ENCODE results near the gene PIBF1. TPM values are rescaled to one million over a fixed set of nuclear protein-coding genes. Genes with fewer than 3 reads are reported as not detected.

The PIBF1 gene
- total and polyA plus RNA-seq, 10 of the 15 experiments (the other 5 are each of a cell fraction or from before 2014, with no cell fraction given) = 6.4 to 24.5 (median 11.1) TPM

GRCh38 chr13:72751220-72751619 lies 30.7 kb upstream of the PIBF1 start:
- Histone ChIP-seq H3K4me3 (no peak overlapping the region), H3K27ac (ENCODE audit: control insufficient read depth, insufficient read depth) (no peak overlapping the region), H3K4me1 (ENCODE audit: control insufficient read depth, insufficient read depth, low read length) (no peaks in the 10 kb centered on the region), H3K27me3 (replicated peaks in 1 of 2; ENCODE audit: control insufficient read depth in 2 of 2, insufficient read depth in 2 of 2, low read length in 1 of 2) (no peaks in the 10 kb centered on the region), H3K36me3 (ENCODE audit: control insufficient read depth in 2 of 2, insufficient read depth in 2 of 2, low read length in 1 of 2) (peaks cover 7 to 49% of the 10 kb centered on the region in 2 experiments), H3K9ac (ENCODE audit: control insufficient read depth, insufficient read depth, low read length) (no peak overlapping the region), H3K9me3 (replicated peaks; ENCODE audit: control insufficient read depth, insufficient read depth, low read length) (no peaks in the 10 kb centered on the region; the same call in 2 of the 3 replicates), H2AFZ (ENCODE audit: control insufficient read depth, low read depth, low read length) (no peak overlapping the region), H3K79me2 (ENCODE audit: control insufficient read depth, insufficient read depth, low read length) (no peaks in the 10 kb centered on the region; the same call in 1 of the 2 replicates), H4K20me1 (ENCODE audit: control insufficient read depth, insufficient read depth) (no peaks in the 10 kb centered on the region), H3K4me2 (ENCODE audit: control insufficient read depth, insufficient read depth) (no peak overlapping the region)
- ATAC-seq = no peak
- in situ Hi-C loops (cut with MboI) (no loop called here), intact Hi-C loops (cut with micrococcal nuclease; ENCODE audit: unreplicated experiment) (no loop called here)
- ChIA-PET RAD21 (ENCODE audit: unreplicated experiment) (no interaction called here), POLR2A (no interaction called here), SMC1A (ENCODE audit: uncharacterized antibody, unreplicated experiment) (interaction anchor here (0.7 to 1.6 kb wide), 2 partner anchors 12 to 15 kb away, joined by 3 to 4 read pairs; no protein-coding TSS in a partner anchor), CTCF (interaction anchor here (1.5 kb wide), 1 partner anchor 11 kb away, joined by 3 read pairs; no protein-coding TSS in a partner anchor)
- BruUV-seq (replicated peaks) = no TSS peak
- no peak for TF ChIP-seq NFIC (IDR thresholded peaks at IDR 0.05; ENCODE audit: low read depth, low read length)
- TF ChIP-seq CHD4 (IDR thresholded peaks at IDR 0.05) = no peak
- TF ChIP-seq NR2C1 (IDR thresholded peaks at IDR 0.05) = no peak
- no peak for TF ChIP-seq SUPT20H (IDR thresholded peaks at IDR 0.05; ENCODE audit: borderline replicate concordance, control insufficient read depth, low read depth, low read length)
- TF ChIP-seq TAF1 (IDR thresholded peaks at IDR 0.05; ENCODE audit: borderline replicate concordance, low read depth, low read length) = no peak
- no peak for TF ChIP-seq RELA (IDR thresholded peaks at IDR 0.05; ENCODE audit: borderline replicate concordance, partially characterized antibody)
- no peak for TF ChIP-seq USF2 (IDR thresholded peaks at IDR 0.05; ENCODE audit: borderline replicate concordance, low read depth, low read length)
- TF ChIP-seq BRCA1 (IDR thresholded peaks at IDR 0.05; ENCODE audit: low read depth, low read length) = no peak
- no peak for DNase-seq (ENCODE audit: low read depth, low spot score)
- no peak for FAIRE-seq

Measured in GM12878 (cell line).